Osteoblast (primary cell): ENCODE measurements around the gene NAIF1. TPM values are rescaled to one million over a fixed set of nuclear protein-coding genes. Genes with fewer than 3 reads are reported as not detected.
"Not testable (repeated sequence)": the region's sequence is repeated elsewhere in the genome, so short reads cannot be mapped to it uniquely, and the experiment has no call there.

Experiments used
- DNase-seq: peaks from one replicate; pipeline ENCODE4 v3.0.0; 2011; ENCODE audit warnings: low spot score, mixed read lengths; ENCODE audit not compliant: insufficient read length; ENCODE audit errors: missing footprints
- H2AFZ ChIP-seq: 2 replicates; pipeline ENCODE4 v1.6.0; 2011; ENCODE audit warnings: mild to moderate bottlenecking, low read length
- H3K27ac ChIP-seq: 2 replicates; pipeline ENCODE4 v1.5.1; 2011; ENCODE audit warnings: mild to moderate bottlenecking, low read depth, low read length, moderate library complexity
- H3K27me3 ChIP-seq: 2 replicates; pipeline ENCODE4 v1.6.0; 2012; ENCODE audit warnings: mild to moderate bottlenecking, control low read depth, inconsistent platforms, low read length, moderate library complexity; ENCODE audit not compliant: insufficient read depth
- H3K36me3 ChIP-seq: 2 replicates; pipeline ENCODE4 v1.5.1; 2011; ENCODE audit warnings: mild to moderate bottlenecking, low read length, control low read depth, moderate library complexity; ENCODE audit not compliant: insufficient read depth
- H3K4me1 ChIP-seq: 2 replicates; pipeline ENCODE4 v1.5.1; 2011; ENCODE audit warnings: mild to moderate bottlenecking, low read length, control low read depth, moderate library complexity; ENCODE audit not compliant: insufficient read depth
- H3K4me2 ChIP-seq: 2 replicates; pipeline ENCODE4 v1.6.0; 2011; ENCODE audit warnings: mild to moderate bottlenecking, low read length; ENCODE audit not compliant: insufficient read depth
- H3K4me3 ChIP-seq: fragments of 200-600 bp; sonication (generic); 3 replicates; pipeline ENCODE4 v1.5.1; 2012; ENCODE audit warnings: mild to moderate bottlenecking, low read length, inconsistent platforms; ENCODE audit not compliant: insufficient read depth
- H3K79me2 ChIP-seq: 2 replicates; pipeline ENCODE4 v1.6.0; 2012; ENCODE audit warnings: mild to moderate bottlenecking, low read length, control low read depth, inconsistent platforms; ENCODE audit not compliant: insufficient read depth
- H3K9me3 ChIP-seq: 2 replicates; pipeline ENCODE4 v1.5.1; 2011; ENCODE audit warnings: low read depth, low read length, control low read depth
- H4K20me1 ChIP-seq: 2 replicates; pipeline ENCODE4 v1.6.0; 2012; ENCODE audit warnings: mild to moderate bottlenecking, low read length, control low read depth; ENCODE audit not compliant: insufficient read depth
- CTCF ChIP-seq: IDR thresholded peaks from 2 replicates; pipeline ENCODE4 v1.5.1; 2011; ENCODE audit warnings: mild to moderate bottlenecking, low read depth, low read length, moderate library complexity; ENCODE audit errors: extremely low read depth
- total RNA-seq: library from RNA; depleted of rRNA; stranded (reverse); fragments of >200 nt; gene quantifications from 2 replicates; pipeline ENCODE4 v1.2.3, GENCODE V29; 2012

The NAIF1 gene
- total RNA-seq, 1 donor: 10.1 TPM

- Histone ChIP-seq H3K4me3 (no peak overlapping the region), H3K4me2 (no peak overlapping the region), H3K4me1 (no peaks in the 10 kb centered on the region), H3K79me2 (no peaks in the 10 kb centered on the region), H2AFZ (no peak overlapping the region), H3K36me3 (no peaks in the 10 kb centered on the region), H3K27me3 (no peaks in the 10 kb centered on the region), H3K27ac (no peak overlapping the region), H4K20me1 (no peaks in the 10 kb centered on the region), H3K9me3 (no peaks in the 10 kb centered on the region)
- no peak for TF ChIP-seq CTCF
- peak; percentile 57 for DNase-seq
Observed at GRCh38 chr9:128025736-128026135, 41.4 kb downstream of the NAIF1 start.

- H3K27ac ChIP-seq: no peak overlapping the region
- H4K20me1 ChIP-seq: no peaks in the 10 kb centered on the region
- H3K79me2 ChIP-seq: no peaks in the 10 kb centered on the region
- no peaks in the 10 kb centered on the region for H3K27me3 ChIP-seq
- DNase-seq: no peak
- H2AFZ ChIP-seq: no peak overlapping the region
- H3K9me3 ChIP-seq: no peaks in the 10 kb centered on the region
- no peak overlapping the region for H3K4me3 ChIP-seq
- no peaks in the 10 kb centered on the region for H3K36me3 ChIP-seq
- no peaks in the 10 kb centered on the region for H3K4me1 ChIP-seq
- H3K4me2 ChIP-seq: no peak overlapping the region
- TF ChIP-seq CTCF: no peak
Observed at GRCh38 chr9:128024761-128025308, 42.3 kb downstream of the NAIF1 start.

- H2AFZ ChIP-seq, H3K4me2 ChIP-seq, H3K27ac ChIP-seq, DNase-seq, H3K36me3 ChIP-seq, H3K4me1 ChIP-seq, H3K79me2 ChIP-seq, H3K27me3 ChIP-seq, H4K20me1 ChIP-seq, H3K4me3 ChIP-seq, H3K9me3 ChIP-seq: not testable (repeated sequence)
Observed at GRCh38 chr9:128023671-128024070, 43.4 kb downstream of the NAIF1 start.

- Histone ChIP-seq H3K36me3 (no peaks in the 10 kb centered on the region), H3K27ac (no peak overlapping the region), H3K79me2 (no peaks in the 10 kb centered on the region), H3K27me3 (no peaks in the 10 kb centered on the region), H4K20me1 (no peaks in the 10 kb centered on the region), H2AFZ (peak overlapping the region; percentile 57), H3K4me3 (no peak overlapping the region), H3K4me1 (no peaks in the 10 kb centered on the region), H3K9me3 (no peaks in the 10 kb centered on the region), H3K4me2 (no peak overlapping the region)
- TF ChIP-seq CTCF: no peak
- DNase-seq: peak; percentile 73
Observed at GRCh38 chr9:128022886-128023285, 44.2 kb downstream of the NAIF1 start.
